ENCODE measurements around the gene REXO1. TPM values are rescaled to one million over a fixed set of nuclear protein-coding genes. Genes with fewer than 3 reads are reported as not detected.
"Not testable (repeated sequence)": the region's sequence is repeated elsewhere in the genome, so short reads cannot be mapped to it uniquely, and the experiment has no call there.

REXO1 gene
- 39.3 TPM for total RNA-seq

GRCh38 chr19:1848399-1849131 lies at the start of gene REXO1:
Gene REXO1 (minus strand): TSS chr19:1848483. CDS start chr19:1848358, 125 bp downstream.
- DNase-seq (ENCODE audit: low spot score), result peak; percentile 97

- no peak for DNase-seq (ENCODE audit: low spot score)
Measured at GRCh38 chr19:1896508-1896907, 48.2 kb upstream of the REXO1 start.

GRCh38 chr19:1893791-1894190 lies 45.5 kb upstream of the REXO1 start:
- DNase-seq (ENCODE audit: low spot score), result no peak

GRCh38 chr19:1889907-1890306 lies 41.6 kb upstream of the REXO1 start:
- DNase-seq (ENCODE audit: low spot score), result no peak

- DNase-seq (ENCODE audit: low spot score), result no peak
Measured at GRCh38 chr19:1888385-1888784, 40.1 kb upstream of the REXO1 start.

GRCh38 chr19:1886360-1886759 lies 38.1 kb upstream of the REXO1 start:
- not testable (repeated sequence) for DNase-seq (ENCODE audit: low spot score)

- peak; percentile 95 for DNase-seq (ENCODE audit: low spot score)
Measured at GRCh38 chr19:1885398-1886119, 37.3 kb upstream of the REXO1 start, which contains the start of gene ABHD17A. Gene ABHD17A (minus strand): TSS chr19:1885496. CDS start chr19:1881566, 3,930 bp downstream.

GRCh38 chr19:1884719-1885334 lies 36.5 kb upstream of the REXO1 start:
- DNase-seq (ENCODE audit: low spot score), result no peak

- no peak for DNase-seq (ENCODE audit: low spot score)
Measured at GRCh38 chr19:1884291-1884718, 36.0 kb upstream of the REXO1 start.

GRCh38 chr19:1883784-1884183 lies 35.5 kb upstream of the REXO1 start:
- no peak for DNase-seq (ENCODE audit: low spot score)

GRCh38 chr19:1882786-1883692 lies 34.8 kb upstream of the REXO1 start:
- no peak for DNase-seq (ENCODE audit: low spot score)

GRCh38 chr19:1882089-1882785 lies 34.0 kb upstream of the REXO1 start:
- DNase-seq (ENCODE audit: low spot score), result peak; percentile 61

GRCh38 chr19:1881393-1882088 lies 33.3 kb upstream of the REXO1 start:
- DNase-seq (ENCODE audit: low spot score), result not testable (repeated sequence)

GRCh38 chr19:1880611-1881392 lies 32.5 kb upstream of the REXO1 start:
- DNase-seq (ENCODE audit: low spot score), result no peak

- DNase-seq (ENCODE audit: low spot score), result not testable (repeated sequence)
Measured at GRCh38 chr19:1879982-1880381, 31.7 kb upstream of the REXO1 start.

GRCh38 chr19:1878583-1878982 lies 30.3 kb upstream of the REXO1 start:
- DNase-seq (ENCODE audit: low spot score), result not testable (repeated sequence)

- not testable (repeated sequence) for DNase-seq (ENCODE audit: low spot score)
Measured at GRCh38 chr19:1877280-1877660, 29.0 kb upstream of the REXO1 start.

GRCh38 chr19:1876496-1877279 lies 28.4 kb upstream of the REXO1 start:
- DNase-seq (ENCODE audit: low spot score), result not testable (repeated sequence)

All from ureter (tissue), 1 donor.